HL-60 (cell line): ENCODE measurements around the gene FBXL7.

Source experiments
- DNase-seq, 2 experiments: peaks; one replicate each; pipeline ENCODE4 v3.0.0-alpha.2; 2010 to 2020; ENCODE audit warnings: low read depth in 1 of 2, low spot score in 1 of 2
- H3K27ac ChIP-seq: fragments of 250-450 bp; sonication (Bioruptor Pico); replicated peaks from 2 replicates; pipeline ENCODE4 v1.5.1; 2020; ENCODE audit warnings: mild to moderate bottlenecking, moderate library complexity
- H3K27me3 ChIP-seq: fragments of 250-450 bp; sonication (Bioruptor Pico); 2 replicates; pipeline ENCODE4 v1.5.1; 2021; ENCODE audit warnings: mild to moderate bottlenecking, moderate library complexity; ENCODE audit not compliant: insufficient read depth, poor library complexity, severe bottlenecking
- H3K4me3 ChIP-seq: replicated peaks from 2 replicates; pipeline ENCODE4 v1.5.1; 2011; ENCODE audit warnings: mild to moderate bottlenecking, control low read depth, low read length; ENCODE audit not compliant: insufficient read depth
- CTCF ChIP-seq: IDR thresholded peaks from one replicate; pipeline ENCODE4 v1.5.1; 2011; ENCODE audit warnings: low read length, control low read depth, inconsistent platforms; ENCODE audit not compliant: insufficient read depth
- GABPA ChIP-seq: IDR thresholded peaks from 2 replicates; pipeline ENCODE4 v1.6.1; 2012; ENCODE audit warnings: low read depth
- POLR2AphosphoS5 ChIP-seq: IDR thresholded peaks from 2 replicates; pipeline ENCODE4 v1.6.1; 2012; ENCODE audit warnings: low read depth
- REST ChIP-seq: IDR thresholded peaks from 2 replicates; pipeline ENCODE4 v1.6.1; 2012; ENCODE audit warnings: low read depth; ENCODE audit not compliant: insufficient replicate concordance
- SPI1 ChIP-seq: IDR thresholded peaks from 2 replicates; pipeline ENCODE4 v1.6.1; 2012; ENCODE audit warnings: low read depth, mild to moderate bottlenecking, borderline replicate concordance

Gene FBXL7

DNA sequence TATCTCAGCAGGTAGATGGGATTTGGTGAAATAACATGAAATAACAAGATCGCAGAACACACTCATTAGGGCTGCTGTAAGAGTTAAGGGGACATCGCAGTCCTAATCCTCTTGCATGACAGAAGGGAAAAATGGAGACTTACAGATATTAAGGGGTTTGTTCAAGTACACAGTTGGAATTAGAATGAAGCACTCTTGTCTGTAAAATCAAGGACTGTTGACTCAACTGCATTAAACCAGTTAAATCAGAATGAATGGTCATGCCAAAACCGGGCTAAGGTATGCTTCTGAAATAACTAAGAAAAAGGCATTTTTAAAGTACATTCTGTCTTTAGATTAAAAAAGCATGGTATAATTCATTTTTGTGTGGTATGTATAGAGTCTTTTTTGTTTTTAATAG, 95.9 kb downstream of the FBXL7 start:
- no peak for DNase-seq
- TF ChIP-seq CTCF, result no peak
- TF ChIP-seq REST, result no peak
- no peak for TF ChIP-seq GABPA
- Histone ChIP-seq H3K4me3 (no peak overlapping the region), H3K27ac (no peak overlapping the region), H3K27me3 (no peaks in the 10 kb centered on the region)

- Histone ChIP-seq H3K4me3 (no peak overlapping the region), H3K27me3 (no peaks in the 10 kb centered on the region), H3K27ac (no peak overlapping the region)
- DNase-seq, result no peak
- TF ChIP-seq POLR2AphosphoS5 (no peak), CTCF (no peak), SPI1 (no peak), REST (no peak), GABPA (no peak)
Observed at GRCh38 chr5:15596936-15597335, 97.0 kb downstream of the FBXL7 start.

DNA sequence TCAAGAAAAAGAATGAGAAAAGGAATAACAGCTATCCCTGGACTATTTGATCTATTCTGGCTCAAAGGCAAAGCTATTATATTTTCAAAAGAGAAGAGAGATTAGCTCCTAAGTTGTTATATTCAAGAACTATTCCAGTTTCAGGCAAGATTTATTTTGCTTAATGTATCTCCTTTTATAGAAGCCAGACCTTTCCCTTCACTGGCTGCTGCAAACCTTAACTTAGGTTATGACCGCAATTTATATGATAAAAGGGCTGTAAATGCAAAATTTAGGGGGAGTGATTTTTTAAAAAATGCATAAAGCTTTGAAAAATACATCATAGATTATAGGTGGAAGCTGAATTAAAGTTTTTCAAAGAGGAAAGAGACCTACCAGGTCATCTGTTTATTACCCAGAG, 97.8 kb downstream of the FBXL7 start:
- TF ChIP-seq GABPA (no peak), POLR2AphosphoS5 (no peak), CTCF (no peak)

GRCh38 chr5:15598294-15598902, 98.4 kb downstream of the FBXL7 start:
- Histone ChIP-seq H3K27me3 (no peaks in the 10 kb centered on the region), H3K27ac (no peak overlapping the region), H3K4me3 (no peak overlapping the region)
- no peak for TF ChIP-seq POLR2AphosphoS5
- TF ChIP-seq CTCF, result peak; percentile 56
- TF ChIP-seq GABPA, result no peak
- TF ChIP-seq SPI1, result no peak
- TF ChIP-seq REST, result no peak
- peak in 1 of 2 experiments; percentile 3 for DNase-seq

More for the DNA sequence above, 97.8 kb downstream of the FBXL7 start:
- Histone ChIP-seq H3K27ac (no peak overlapping the region), H3K4me3 (no peak overlapping the region), H3K27me3 (no peaks in the 10 kb centered on the region)
- DNase-seq, result no peak
